Keratinocyte (primary cell): Measurements from ENCODE around the gene PLA2G2F. TPM values are rescaled to one million over a fixed set of nuclear protein-coding genes. Genes with fewer than 3 reads are reported as not detected.

Experiments used
- DNase-seq: peaks from one replicate; pipeline ENCODE4 v3.0.0-alpha.2; 2011; ENCODE audit warnings: low read depth, missing footprints, low spot score
- FAIRE-seq: peaks from 2 replicates; lab custom pipeline; 2011; peaks lifted over from hg19 to GRCh38; lab: Jason Lieb, UNC
- H2AFZ ChIP-seq: 2 replicates; pipeline ENCODE4 v1.6.0; 2012; ENCODE audit warnings: low read length, control low read depth, inconsistent platforms; ENCODE audit not compliant: control insufficient read depth
- H3K27ac ChIP-seq: 2 replicates; pipeline ENCODE4 v1.5.1; 2011; ENCODE audit warnings: low read length; ENCODE audit not compliant: control insufficient read depth, insufficient read depth
- H3K27me3 ChIP-seq: 3 replicates; pipeline ENCODE4 v1.6.0; 2011; ENCODE audit warnings: low read length; ENCODE audit not compliant: control insufficient read depth, insufficient read depth; ENCODE audit errors: extremely low read depth
- H3K36me3 ChIP-seq, 2 experiments: 2 replicates in 1 of 2; 3 replicates in 1 of 2; pipeline ENCODE4 v1.5.1; 2011; ENCODE audit warnings: low read length in 2 of 2, mild to moderate bottlenecking in 1 of 2; ENCODE audit not compliant: control insufficient read depth in 2 of 2, insufficient read depth in 2 of 2; ENCODE audit errors: extremely low read depth in 1 of 2
- H3K4me1 ChIP-seq: 3 replicates; pipeline ENCODE4 v1.5.1; 2011; ENCODE audit warnings: low read length; ENCODE audit not compliant: control insufficient read depth, insufficient read depth; ENCODE audit errors: extremely low read depth
- H3K4me2 ChIP-seq: 3 replicates; pipeline ENCODE4 v1.6.0; 2011; ENCODE audit warnings: low read depth, low read length; ENCODE audit not compliant: control insufficient read depth, insufficient read depth; ENCODE audit errors: extremely low read depth
- H3K4me3 ChIP-seq, 3 experiments: fragments of 200-600 bp in 1 of 3; sonication (generic) in 1 of 3; 2 replicates in 2 of 3; 3 replicates in 1 of 3; pipeline ENCODE4 v1.5.1; 2011 to 2016; ENCODE audit warnings: low read length in 3 of 3, mild to moderate bottlenecking in 3 of 3, control low read depth in 2 of 3, inconsistent platforms in 1 of 3, low read depth in 1 of 3, mixed read lengths in 1 of 3, mixed run types in 1 of 3, moderate library complexity in 1 of 3; ENCODE audit not compliant: control insufficient read depth in 2 of 3, insufficient read depth in 2 of 3; ENCODE audit errors: extremely low read depth in 1 of 3
- H3K79me2 ChIP-seq: 2 replicates; pipeline ENCODE4 v1.6.0; 2012; ENCODE audit warnings: low read length; ENCODE audit not compliant: control insufficient read depth, insufficient read depth
- H3K9ac ChIP-seq: 3 replicates; pipeline ENCODE4 v1.6.0; 2011; ENCODE audit warnings: low read length; ENCODE audit not compliant: control insufficient read depth, insufficient read depth; ENCODE audit errors: extremely low read depth
- H3K9me1 ChIP-seq: 3 replicates; pipeline ENCODE4 v1.6.0; 2011; ENCODE audit warnings: low read length; ENCODE audit not compliant: control insufficient read depth, insufficient read depth; ENCODE audit errors: extremely low read depth
- H3K9me3 ChIP-seq: 2 replicates; pipeline ENCODE4 v1.5.1; 2012; ENCODE audit warnings: low read depth, low read length; ENCODE audit not compliant: control insufficient read depth
- H4K20me1 ChIP-seq: 3 replicates; pipeline ENCODE4 v1.6.0; 2011; ENCODE audit warnings: low read length; ENCODE audit not compliant: control insufficient read depth, insufficient read depth; ENCODE audit errors: extremely low read depth
- CTCF ChIP-seq, 3 experiments: IDR thresholded peaks in 1 of 3; conservative IDR thresholded peaks in 1 of 3; optimal IDR thresholded peaks in 1 of 3; 2 replicates in 2 of 3; 3 replicates in 1 of 3; pipeline versions ENCODE3 to v1.5.1; 2011; ENCODE audit warnings: low read length in 3 of 3, mild to moderate bottlenecking in 3 of 3, moderate library complexity in 2 of 3, control low read depth in 1 of 3, inconsistent platforms in 1 of 3; ENCODE audit not compliant: insufficient read depth in 2 of 3; ENCODE audit errors: extremely low read depth in 1 of 3
- EZH2 ChIP-seq: IDR thresholded peaks from one replicate; pipeline ENCODE4 v1.6.1; 2012; ENCODE audit warnings: inconsistent platforms, mild to moderate bottlenecking, low read length, moderate library complexity
- dilution Hi-C: fragments of 300-500 bp; cut with MboI; formaldehyde crosslinking; loops from one replicate; pipeline ENCODE4 v1.7.0; 2020; ENCODE audit warnings: low sequenced_read_pairs; ENCODE audit not compliant: extremely low pct_ligation_motif_present
- polyA plus RNA-seq, 5 experiments: library from polyadenylated mRNA; depleted of rRNA in 3 of 5; stranded (reverse) in 3 of 5; stranded (forward) in 1 of 5; unstranded in 1 of 5; fragments of >200 nt; gene quantifications; 1 replicate in 1 of 5; 2 replicates in 3 of 5; 3 replicates in 1 of 5; pipeline versions ENCODE4 v1.2.1 to v1.2.3, GENCODE V29; 2011 to 2012; ENCODE audit warnings: missing spikeins in 2 of 5, low read depth in 1 of 5, low replicate concordance in 1 of 5

PLA2G2F gene
- polyA plus RNA-seq, 1 donor (not counting 4 experiments of a cell fraction or from before 2014, with no cell fraction given) = 0.26 TPM

DNA sequence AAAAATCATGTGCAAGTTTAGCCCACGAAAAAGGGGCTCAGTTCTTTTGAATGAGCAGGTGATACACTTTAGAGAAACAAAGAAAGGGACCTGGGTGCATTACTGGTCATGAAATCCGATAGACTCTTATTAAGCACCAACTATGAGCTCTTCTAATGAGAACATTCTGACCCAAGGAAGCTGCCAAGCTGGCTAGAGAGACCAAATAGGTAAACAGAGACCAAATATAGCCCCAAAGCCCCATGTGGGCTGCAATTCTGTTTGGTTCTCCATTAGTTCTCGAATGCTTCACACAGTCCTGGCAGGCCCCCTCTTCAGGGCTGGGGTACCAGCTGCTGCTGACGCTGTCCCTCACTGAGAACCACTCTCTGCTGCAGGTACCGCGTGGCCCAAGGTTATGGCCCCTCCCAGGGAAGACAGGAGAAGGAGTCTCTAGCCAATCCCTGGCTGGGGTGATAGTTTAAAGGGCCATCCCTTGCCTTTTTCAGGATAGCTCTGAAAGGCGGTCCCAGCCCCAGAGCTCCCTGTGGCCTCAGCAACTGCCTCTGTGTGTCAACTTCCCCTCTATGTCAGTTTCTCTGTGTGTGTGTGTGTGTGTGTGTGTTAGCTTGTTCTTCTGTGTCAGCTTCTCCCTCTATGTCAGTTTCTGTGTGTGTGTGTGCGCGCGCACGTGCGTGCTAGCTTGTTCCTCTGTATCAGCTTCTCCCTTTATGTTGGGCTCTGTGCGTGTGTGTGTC lies 39.7 kb downstream of the PLA2G2F start:
- H3K4me1 ChIP-seq = no peaks in the 10 kb centered on the region
- no peak overlapping the region for H3K9ac ChIP-seq
- no peaks in the 10 kb centered on the region for H3K9me1 ChIP-seq
- no peak for FAIRE-seq
- DNase-seq = no peak
- dilution Hi-C loops = no loop called here
- no peak overlapping the region for H3K4me2 ChIP-seq
- H3K27me3 ChIP-seq = peaks cover 8% of the 10 kb centered on the region
- H4K20me1 ChIP-seq = no peaks in the 10 kb centered on the region
- no peaks in the 10 kb centered on the region for H3K36me3 ChIP-seq
- no peak for TF ChIP-seq CTCF (optimal IDR thresholded peaks at IDR 0.05 in 1 of 3, IDR thresholded peaks at IDR 0.05 in 1 of 3, conservative IDR thresholded peaks at IDR 0.05 in 1 of 3; ENCODE audit: extremely low read depth in 1 of 3, insufficient read depth in 2 of 3, low read length in 3 of 3)
- no peak for TF ChIP-seq EZH2
- H3K79me2 ChIP-seq = no peaks in the 10 kb centered on the region
- no peak overlapping the region for H3K4me3 ChIP-seq
- H3K27ac ChIP-seq = no peak overlapping the region
- H2AFZ ChIP-seq = no peak overlapping the region
- H3K9me3 ChIP-seq = peaks cover 6% of the 10 kb centered on the region

DNA sequence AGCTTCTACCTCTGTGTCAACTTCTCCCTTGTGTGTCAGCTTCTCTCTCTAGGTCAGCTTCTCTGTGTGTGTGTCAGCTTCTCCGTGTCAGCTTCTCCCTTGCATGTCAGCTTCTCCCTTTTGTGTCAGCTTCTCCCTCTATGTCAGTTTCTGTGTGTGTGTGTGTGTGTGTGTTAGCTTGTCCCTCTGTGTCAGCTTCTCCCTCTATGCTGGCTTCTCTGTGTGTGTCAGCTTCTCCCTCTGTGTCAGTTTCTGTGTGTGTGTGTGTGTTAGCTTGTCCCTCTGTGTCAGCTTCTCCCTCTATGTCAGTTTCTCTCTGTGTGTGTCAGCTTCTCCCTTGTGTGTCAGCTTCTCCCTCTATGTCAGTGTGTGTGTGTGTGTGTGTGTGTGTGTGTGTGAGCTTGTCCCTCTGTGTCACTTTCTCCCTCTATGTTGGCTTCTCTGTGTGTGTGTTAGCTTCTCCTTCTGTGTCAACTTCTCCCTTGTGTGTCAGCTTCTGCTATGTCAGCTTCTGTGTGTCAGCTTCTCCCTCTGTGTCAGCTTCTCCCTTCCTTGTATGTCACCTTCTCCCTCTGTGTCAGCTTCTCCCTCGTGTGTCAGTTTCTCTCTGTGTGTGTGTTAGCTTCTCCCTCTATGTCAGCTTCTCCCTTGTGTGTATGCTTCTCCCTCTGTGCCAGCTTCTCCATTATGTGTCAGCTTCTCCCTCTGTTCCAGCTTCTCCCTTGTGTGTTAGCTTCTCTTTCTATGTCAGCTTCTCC lies 40.4 kb downstream of the PLA2G2F start:
- Histone ChIP-seq H4K20me1 (no peaks in the 10 kb centered on the region), H3K4me3 (no peak overlapping the region), H3K4me1 (no peaks in the 10 kb centered on the region), H3K9ac (no peak overlapping the region), H3K27ac (no peak overlapping the region), H3K9me1 (no peaks in the 10 kb centered on the region), H2AFZ (no peak overlapping the region), H3K4me2 (no peak overlapping the region), H3K9me3 (peaks cover 6% of the 10 kb centered on the region), H3K36me3 (no peaks in the 10 kb centered on the region), H3K27me3 (peaks cover 13% of the 10 kb centered on the region), H3K79me2 (no peaks in the 10 kb centered on the region)
- dilution Hi-C loops = no loop called here
- DNase-seq (no peak), FAIRE-seq (no peak)
- TF ChIP-seq EZH2 (no peak), CTCF (optimal IDR thresholded peaks at IDR 0.05 in 1 of 3, IDR thresholded peaks at IDR 0.05 in 1 of 3, conservative IDR thresholded peaks at IDR 0.05 in 1 of 3; ENCODE audit: extremely low read depth in 1 of 3, insufficient read depth in 2 of 3, low read length in 3 of 3) (no peak)
